AG09319 (cell line): ENCODE measurements around the gene MRM1.
"Not testable (repeated sequence)": the region's sequence is repeated elsewhere in the genome, so short reads cannot be mapped to it uniquely, and the experiment has no call there.

ENCODE experiments used
- DNase-seq: peaks from one replicate; pipeline ENCODE4 v3.0.0-alpha.2; 2010; ENCODE audit warnings: low read depth; ENCODE audit errors: extremely low read depth
- CTCF ChIP-seq: IDR thresholded peaks from 2 replicates; pipeline ENCODE4 v1.5.1; 2011; ENCODE audit warnings: low read depth, mild to moderate bottlenecking, inconsistent platforms, low read length, moderate library complexity

Gene MRM1

GRCh38 chr17:36600936-36601302, 464 bp upstream of the MRM1 start:
- no peak for DNase-seq
- no peak for TF ChIP-seq CTCF

DNA sequence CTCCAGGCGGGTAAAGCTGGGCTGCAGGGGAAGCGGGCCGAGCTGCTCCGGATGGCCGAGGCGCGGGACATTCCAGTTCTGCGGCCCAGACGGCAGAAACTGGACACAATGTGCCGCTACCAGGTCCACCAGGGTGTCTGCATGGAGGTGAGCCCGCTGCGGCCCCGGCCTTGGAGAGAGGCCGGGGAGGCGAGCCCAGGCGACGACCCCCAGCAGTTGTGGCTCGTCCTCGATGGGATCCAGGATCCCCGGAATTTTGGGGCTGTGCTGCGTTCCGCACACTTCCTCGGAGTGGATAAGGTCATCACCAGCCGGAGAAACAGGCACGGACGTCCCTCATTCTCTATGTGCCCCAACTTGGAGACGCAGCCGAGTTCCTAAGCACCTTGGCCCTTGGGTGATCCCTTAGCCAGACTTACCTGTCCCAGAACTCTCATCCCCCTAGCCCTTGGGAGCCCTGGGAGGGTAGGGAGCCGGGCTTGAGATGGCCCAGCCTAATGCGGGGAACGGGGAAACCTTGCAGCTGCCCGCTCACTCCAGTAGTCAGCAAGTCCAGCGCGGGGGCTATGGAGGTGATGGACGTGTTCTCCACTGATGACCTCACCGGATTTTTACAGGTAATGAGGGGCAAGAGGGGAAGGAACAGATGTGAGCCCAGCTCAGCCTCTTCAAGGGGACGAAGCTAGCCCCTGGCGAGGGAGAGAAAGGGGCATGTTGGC, 806 bp downstream of the MRM1 start:
- DNase-seq: no peak
- no peak for TF ChIP-seq CTCF

GRCh38 chr17:36602924-36603384, 1.6 kb downstream of the MRM1 start:
- DNase-seq: no peak
- TF ChIP-seq CTCF: peak; percentile 85

GRCh38 chr17:36605028-36605427, 3.6 kb downstream of the MRM1 start:
- not testable (repeated sequence) for DNase-seq

GRCh38 chr17:36608280-36608679, 6.9 kb downstream of the MRM1 start:
- TF ChIP-seq CTCF: no peak
- DNase-seq: no peak

GRCh38 chr17:36608794-36609497, 7.6 kb downstream of the MRM1 start:
- DNase-seq: no peak
- TF ChIP-seq CTCF: peak; percentile 59

DNA sequence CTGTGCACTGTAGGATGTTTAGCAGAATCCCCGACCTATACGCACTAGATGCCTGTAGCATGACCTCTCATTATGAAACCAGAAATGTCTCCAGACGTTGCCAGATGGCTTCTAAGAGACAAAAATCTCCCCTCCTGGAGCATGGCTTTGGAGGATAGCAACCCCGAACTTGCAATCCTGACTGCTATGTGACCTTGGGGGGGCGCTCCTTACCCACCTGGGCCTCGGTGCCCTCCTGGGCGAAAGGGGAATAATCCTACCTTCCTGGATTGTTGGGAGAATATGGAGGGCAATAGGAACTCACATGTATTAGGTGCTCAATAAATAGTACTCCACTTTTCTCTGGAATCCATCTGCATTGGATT, 8.1 kb downstream of the MRM1 start:
- DNase-seq: no peak
- no peak for TF ChIP-seq CTCF
